HCT116 (cell line): ENCODE data around the gene GNAI2. TPM values are rescaled to one million over a fixed set of nuclear protein-coding genes. Genes with fewer than 3 reads are reported as not detected.

Experiments used
- ATAC-seq: fragments of 200-7000 bp; cut with Tn5 transposase; 2 replicates; pipeline ENCODE4 v1.9.1; 2020; ENCODE audit warnings: mild to moderate bottlenecking, moderate library complexity
- BruUV-seq: library from RNA; stranded (reverse); fragments of 400-500 nt; replicated peaks from 2 replicates; lab custom pipeline; 2021; lab: Mats Ljungman, UMichigan
- CTCF ChIA-PET: fragments of 300-600 bp; sonication (Branson Sonifier 250); formaldehyde crosslinking; loops from one replicate; lab custom pipeline; 2021; ENCODE audit warnings: antibody characterized with exemption; lab: Charles Lee
- POLR2A ChIA-PET: fragments of 300-600, 350-600 bp; sonication (Branson Sonifier 250); formaldehyde crosslinking; loops from one replicate; lab custom pipeline; 2021; ENCODE audit warnings: antibody characterized with exemption; lab: Charles Lee
- RAD21 ChIA-PET, 2 experiments: fragments of 300-600 bp; sonication (Branson Sonifier 250); formaldehyde crosslinking; loops; one replicate each; lab custom pipeline; 2023; ENCODE audit warnings: low total read pairs in 2 of 2; ENCODE audit not compliant: uncharacterized antibody in 2 of 2, unreplicated experiment in 2 of 2, low non-redundant PET in 1 of 2; lab: Charles Lee
- DNase-seq: peaks from one replicate; pipeline ENCODE4 v3.0.0-alpha.2; 2010; ENCODE audit warnings: low read depth, low spot score
- H2AFZ ChIP-seq: fragments of 200-600 bp; shearing (Covaris generic), sonication (generic); 2 replicates; pipeline ENCODE4 v1.6.1; 2017; ENCODE audit warnings: low read depth, mixed run types, mixed read lengths, antibody characterized with exemption, low read length; ENCODE audit not compliant: poor library complexity, severe bottlenecking
- H3K27ac ChIP-seq: 2 replicates; pipeline ENCODE4 v1.5.1; 2012; ENCODE audit warnings: low read depth, low read length
- H3K27me3 ChIP-seq: fragments of 200-600 bp; sonication (generic); 2 replicates; pipeline ENCODE4 v1.6.1; 2016; ENCODE audit warnings: mixed run types, low read length, mixed read lengths; ENCODE audit not compliant: insufficient read depth
- H3K36me3 ChIP-seq, 2 experiments: fragments of 200-500 bp in 1 of 2; fragments of 200-600 bp in 1 of 2; sonication (Bioruptor generic) in 1 of 2; sonication (generic) in 1 of 2; 2 replicates each; pipeline versions ENCODE4 v1.5.1 to v1.6.1; 2014 to 2016; ENCODE audit warnings: low read length in 2 of 2, inconsistent platforms in 1 of 2, mixed read lengths in 1 of 2, mixed run types in 1 of 2; ENCODE audit not compliant: insufficient read depth in 2 of 2, control insufficient read depth in 1 of 2
- H3K4me1 ChIP-seq, 2 experiments: fragments of 200-600 bp in 1 of 2; sonication (generic) in 1 of 2; 2 replicates each; pipeline versions ENCODE4 v1.5.1 to v1.6.1; 2012 to 2017; ENCODE audit warnings: low read length in 2 of 2, inconsistent platforms in 1 of 2, mild to moderate bottlenecking in 1 of 2, mixed read lengths in 1 of 2, mixed run types in 1 of 2, moderate library complexity in 1 of 2; ENCODE audit not compliant: insufficient read depth in 2 of 2, control insufficient read depth in 1 of 2
- H3K4me2 ChIP-seq: fragments of 200-600 bp; sonication (generic); 2 replicates; pipeline ENCODE4 v1.6.1; 2017; ENCODE audit warnings: mixed run types, low read length, mixed read lengths
- H3K4me3 ChIP-seq, 2 experiments: fragments of 200-600 bp in 1 of 2; sonication (generic) in 1 of 2; replicated peaks in 1 of 2; 2 replicates each; pipeline ENCODE4 v1.5.1; 2011 to 2016; ENCODE audit warnings: low read length in 2 of 2, control low read depth in 1 of 2, low read depth in 1 of 2, mild to moderate bottlenecking in 1 of 2, mixed read lengths in 1 of 2, mixed run types in 1 of 2
- H3K79me2 ChIP-seq: fragments of 200-600 bp; sonication (generic); 2 replicates; pipeline ENCODE4 v1.6.1; 2017; ENCODE audit warnings: mild to moderate bottlenecking, mixed run types, low read length, moderate library complexity, mixed read lengths; ENCODE audit not compliant: insufficient read depth
- H3K9ac ChIP-seq: fragments of 200-600 bp; sonication (generic); 2 replicates; pipeline ENCODE4 v1.6.1; 2016; ENCODE audit warnings: low read length, mixed read lengths
- H3K9me2 ChIP-seq: fragments of 200-600 bp; sonication (generic), shearing (Covaris generic); 2 replicates; pipeline ENCODE4 v1.6.1; 2017; ENCODE audit warnings: mixed run types, mild to moderate bottlenecking, moderate library complexity; ENCODE audit not compliant: insufficient read depth
- H3K9me3 ChIP-seq, 2 experiments: fragments of 200-500 bp in 1 of 2; fragments of 200-600 bp in 1 of 2; sonication (Bioruptor generic) in 1 of 2; sonication (generic) in 1 of 2; 2 replicates each; pipeline ENCODE4 v1.6.1; 2014 to 2017; ENCODE audit warnings: low read length in 2 of 2, mixed read lengths in 2 of 2, inconsistent platforms in 1 of 2, low read depth in 1 of 2, mild to moderate bottlenecking in 1 of 2, mixed run types in 1 of 2, moderate library complexity in 1 of 2; ENCODE audit not compliant: control insufficient read depth in 1 of 2, insufficient read depth in 1 of 2
- H4K20me1 ChIP-seq: fragments of 200-600 bp; sonication (generic), shearing (Covaris generic); 2 replicates; pipeline ENCODE4 v1.6.1; 2017; ENCODE audit warnings: mixed run types, mild to moderate bottlenecking, moderate library complexity; ENCODE audit not compliant: insufficient read depth
- CEBPB ChIP-seq: IDR thresholded peaks from 2 replicates; pipeline ENCODE4 v1.6.1; 2012; ENCODE audit warnings: low read depth
- EZH2phosphoT487 ChIP-seq: fragments of 200-600 bp; IDR thresholded peaks from 2 replicates; pipeline ENCODE4 v1.6.1; 2018; ENCODE audit warnings: antibody characterized with exemption, borderline replicate concordance
- FOSL1 ChIP-seq: IDR thresholded peaks from 2 replicates; pipeline ENCODE4 v1.6.1; 2012; ENCODE audit warnings: low read depth
- POLR2A ChIP-seq: IDR thresholded peaks from 2 replicates; pipeline ENCODE4 v1.7.0; 2011; ENCODE audit warnings: borderline replicate concordance; ENCODE audit not compliant: insufficient read depth, insufficient read length; ENCODE audit errors: extremely low read depth
- POLR2AphosphoS5 ChIP-seq: IDR thresholded peaks from 2 replicates; pipeline ENCODE4 v1.6.1; 2011; ENCODE audit warnings: mild to moderate bottlenecking, low read depth, low read length, moderate library complexity
- YY1 ChIP-seq: IDR thresholded peaks from 2 replicates; pipeline ENCODE4 v1.6.1; 2011; ENCODE audit warnings: low read length, low read depth, moderate library complexity, mild to moderate bottlenecking; ENCODE audit not compliant: insufficient replicate concordance; ENCODE audit errors: extremely low read depth
- ZFX ChIP-seq: fragments of 450-650 bp; IDR thresholded peaks from 2 replicates; pipeline ENCODE4 v1.6.1; 2017
- ZNF274 ChIP-seq: fragments of 200-500 bp; sonication (Bioruptor generic); IDR thresholded peaks from 2 replicates; pipeline ENCODE4 v1.6.1; 2014; ENCODE audit warnings: mild to moderate bottlenecking, low read depth, low read length, inconsistent platforms
- intact Hi-C: fragments of 100-400 bp; cut with micrococcal nuclease; formaldehyde crosslinking; loops from 2 replicates; pipeline ENCODE4 v1.10.0; 2022
- total RNA-seq: library from RNA; stranded (reverse); gene quantifications from one replicate; pipeline ENCODE4 v1.2.1, GENCODE V29; 2021; ENCODE audit not compliant: unreplicated experiment
- TF ChIP-seq, protein P1 (sequence below): IDR thresholded peaks from 2 replicates; pipeline ENCODE4 v1.6.1; 2012; ENCODE audit warnings: low read depth
- TF ChIP-seq, protein P2 (sequence below): IDR thresholded peaks from 2 replicates; pipeline ENCODE4 v1.6.1; 2012

The GNAI2 gene
- total RNA-seq, 1 experiment from 2014 or later: 170 TPM

DNA sequence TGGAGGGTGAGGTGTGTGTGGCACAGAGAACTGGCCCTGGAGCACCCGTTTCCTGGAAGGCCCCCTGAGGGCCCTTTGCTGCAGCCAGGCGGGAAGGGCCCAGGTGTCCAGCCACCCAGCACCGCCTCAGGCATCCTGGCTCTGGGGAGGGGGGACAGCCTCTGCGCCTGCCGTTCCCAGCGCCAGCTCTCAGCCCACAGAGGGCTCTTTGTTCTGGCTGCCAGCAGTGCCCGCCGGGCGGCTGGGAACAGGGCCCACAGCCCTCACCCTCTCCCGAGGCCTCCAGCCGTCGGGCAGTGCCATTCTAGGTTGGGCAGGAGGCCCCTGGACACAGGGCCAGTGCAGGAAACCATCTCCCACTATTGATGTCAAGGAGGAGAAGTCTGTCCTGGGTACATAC is 22.6 kb upstream of the GNAI2 start:
- ATAC-seq: no peak

More for the DNA sequence above, 22.6 kb upstream of the GNAI2 start:
- no peaks in the 10 kb centered on the region for H4K20me1 ChIP-seq
- H3K79me2 ChIP-seq: no peaks in the 10 kb centered on the region
- no peak overlapping the region for H3K4me3 ChIP-seq
- no peaks in the 10 kb centered on the region for H3K36me3 ChIP-seq
- H3K27me3 ChIP-seq: no peaks in the 10 kb centered on the region
- H2AFZ ChIP-seq: no peak overlapping the region
- no peak overlapping the region for H3K9ac ChIP-seq
- no peaks in the 10 kb centered on the region for H3K9me3 ChIP-seq
- no peak for DNase-seq
- intact Hi-C loops: no loop called here
- ChIA-PET CTCF (no interaction called here), POLR2A (no interaction called here), RAD21 (no interaction called here)
- H3K9me2 ChIP-seq: no peaks in the 10 kb centered on the region
- H3K4me1 ChIP-seq: peaks cover 0 to 5% of the 10 kb centered on the region in 2 experiments; a peak in 1 of 4 replicates
- no peak for TF ChIP-seq FOSL1
- no peak for TF ChIP-seq ZNF274
- no peak for TF ChIP-seq YY1
- TF ChIP-seq POLR2AphosphoS5: no peak
- no peak for TF ChIP-seq ZFX
- TF ChIP-seq, protein P1, sequence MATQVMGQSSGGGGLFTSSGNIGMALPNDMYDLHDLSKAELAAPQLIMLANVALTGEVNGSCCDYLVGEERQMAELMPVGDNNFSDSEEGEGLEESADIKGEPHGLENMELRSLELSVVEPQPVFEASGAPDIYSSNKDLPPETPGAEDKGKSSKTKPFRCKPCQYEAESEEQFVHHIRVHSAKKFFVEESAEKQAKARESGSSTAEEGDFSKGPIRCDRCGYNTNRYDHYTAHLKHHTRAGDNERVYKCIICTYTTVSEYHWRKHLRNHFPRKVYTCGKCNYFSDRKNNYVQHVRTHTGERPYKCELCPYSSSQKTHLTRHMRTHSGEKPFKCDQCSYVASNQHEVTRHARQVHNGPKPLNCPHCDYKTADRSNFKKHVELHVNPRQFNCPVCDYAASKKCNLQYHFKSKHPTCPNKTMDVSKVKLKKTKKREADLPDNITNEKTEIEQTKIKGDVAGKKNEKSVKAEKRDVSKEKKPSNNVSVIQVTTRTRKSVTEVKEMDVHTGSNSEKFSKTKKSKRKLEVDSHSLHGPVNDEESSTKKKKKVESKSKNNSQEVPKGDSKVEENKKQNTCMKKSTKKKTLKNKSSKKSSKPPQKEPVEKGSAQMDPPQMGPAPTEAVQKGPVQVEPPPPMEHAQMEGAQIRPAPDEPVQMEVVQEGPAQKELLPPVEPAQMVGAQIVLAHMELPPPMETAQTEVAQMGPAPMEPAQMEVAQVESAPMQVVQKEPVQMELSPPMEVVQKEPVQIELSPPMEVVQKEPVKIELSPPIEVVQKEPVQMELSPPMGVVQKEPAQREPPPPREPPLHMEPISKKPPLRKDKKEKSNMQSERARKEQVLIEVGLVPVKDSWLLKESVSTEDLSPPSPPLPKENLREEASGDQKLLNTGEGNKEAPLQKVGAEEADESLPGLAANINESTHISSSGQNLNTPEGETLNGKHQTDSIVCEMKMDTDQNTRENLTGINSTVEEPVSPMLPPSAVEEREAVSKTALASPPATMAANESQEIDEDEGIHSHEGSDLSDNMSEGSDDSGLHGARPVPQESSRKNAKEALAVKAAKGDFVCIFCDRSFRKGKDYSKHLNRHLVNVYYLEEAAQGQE: no peak
- no peak for TF ChIP-seq POLR2A
- TF ChIP-seq, protein P2, sequence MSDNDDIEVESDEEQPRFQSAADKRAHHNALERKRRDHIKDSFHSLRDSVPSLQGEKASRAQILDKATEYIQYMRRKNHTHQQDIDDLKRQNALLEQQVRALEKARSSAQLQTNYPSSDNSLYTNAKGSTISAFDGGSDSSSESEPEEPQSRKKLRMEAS: no peak
- TF ChIP-seq CEBPB: no peak
- TF ChIP-seq EZH2phosphoT487: no peak
- no peak overlapping the region for H3K27ac ChIP-seq
- no TSS peak for BruUV-seq
- no peak overlapping the region for H3K4me2 ChIP-seq
